Measurements from ENCODE around the gene DARS1. TPM values are rescaled to one million over a fixed set of nuclear protein-coding genes. Genes with fewer than 3 reads are reported as not detected.
"Not testable (repeated sequence)": the region's sequence is repeated elsewhere in the genome, so short reads cannot be mapped to it uniquely, and the experiment has no call there.

DARS1 gene
- total and polyA plus RNA-seq, 7 experiments from 2014 or later, result 45.3 to 140 (median 68.2) TPM

- H3K4me3 ChIP-seq (ENCODE audit: low read length); H3K4me1 ChIP-seq (ENCODE audit: control insufficient read depth in 2 of 2, insufficient read depth in 2 of 2, low read length in 2 of 2); H3K27ac ChIP-seq (ENCODE audit: low read depth, low read length); intact Hi-C loops (cut with micrococcal nuclease); H3K27me3 Mint-ChIP-seq; H3K27ac Mint-ChIP-seq; H3K36me3 ChIP-seq (ENCODE audit: control insufficient read depth in 2 of 3, insufficient read depth in 3 of 3, low read length in 3 of 3); H3K4me1 Mint-ChIP-seq; H3K4me3 Mint-ChIP-seq; H3K27me3 ChIP-seq (ENCODE audit: control insufficient read depth in 2 of 2, insufficient read depth in 2 of 2, low read length in 2 of 2); H3K36me3 Mint-ChIP-seq; ATAC-seq; DNase-seq; H3K9me3 ChIP-seq (ENCODE audit: control insufficient read depth in 2 of 3, low read length in 3 of 3); POLR2A ChIA-PET: not testable (repeated sequence)
- CTCF ChIA-PET, result interaction anchor here (0.7 kb wide), 1 partner anchor 469 kb away, joined by 3 read pairs; no protein-coding TSS in a partner anchor
- peaks cover 0 to 13% (median 0%) of the 10 kb centered on the region in 11 donors for H3K9me3 Mint-ChIP-seq
These were observed 96.8 kb downstream of the DARS1 start for GRCh38 chr2:135888587-135888986.

GRCh38 chr2:135885709-135886108 lies 99.7 kb downstream of the DARS1 start:
- CTCF ChIA-PET, result interaction anchor here (1.0 kb wide), 1 partner anchor 499 kb away, joined by 3 read pairs; no protein-coding TSS in a partner anchor
- POLR2A ChIA-PET, result no interaction called here
- intact Hi-C loops (cut with micrococcal nuclease), result no loop called here

GRCh38 chr2:135882415-135882814 lies 103.0 kb downstream of the DARS1 start:
- intact Hi-C loops (cut with micrococcal nuclease), result no loop called here
- H3K4me1 Mint-ChIP-seq, result peaks cover 0 to 9% (median 5%) of the 10 kb centered on the region in 7 donors
- CTCF ChIA-PET, result interaction anchor here (0.6 kb wide), 1 partner anchor 37 kb away, joined by 4 read pairs; no protein-coding TSS in a partner anchor

More at GRCh38 chr2:135885709-135886108, 99.7 kb downstream of the DARS1 start:
- Mint-ChIP-seq H3K27ac (no peak overlapping the region), H3K9me3 (peaks cover 0 to 13% (median 0%) of the 10 kb centered on the region in 11 donors), H3K4me1 (peaks cover 0 to 6% (median 0%) of the 10 kb centered on the region in 7 donors), H3K4me3 (no peak overlapping the region), H3K36me3 (peaks cover 0 to 4% (median 3%) of the 10 kb centered on the region in 5 donors), H3K27me3 (peaks cover 0 to 18% (median 0%) of the 10 kb centered on the region in 5 donors)
- no peaks in the 10 kb centered on the region for H3K9me3 ChIP-seq (ENCODE audit: control insufficient read depth in 2 of 3, low read length in 3 of 3)
- H3K27ac ChIP-seq (ENCODE audit: low read depth, low read length), result no peak overlapping the region
- no peak overlapping the region for H3K4me3 ChIP-seq (ENCODE audit: low read length)
- ATAC-seq (no peak), DNase-seq (no peak)
- no peaks in the 10 kb centered on the region for H3K36me3 ChIP-seq (ENCODE audit: control insufficient read depth in 2 of 3, insufficient read depth in 3 of 3, low read length in 3 of 3)
- no peaks in the 10 kb centered on the region for H3K27me3 ChIP-seq (ENCODE audit: control insufficient read depth in 2 of 2, insufficient read depth in 2 of 2, low read length in 2 of 2)
- no peaks in the 10 kb centered on the region for H3K4me1 ChIP-seq (ENCODE audit: control insufficient read depth in 2 of 2, insufficient read depth in 2 of 2, low read length in 2 of 2)

GRCh38 chr2:135876770-135877169 lies 108.7 kb downstream of the DARS1 start:
- Histone ChIP-seq H3K4me1 (ENCODE audit: control insufficient read depth in 2 of 2, insufficient read depth in 2 of 2, low read length in 2 of 2) (peaks cover 12 to 18% of the 10 kb centered on the region in 2 donors), H3K27ac (ENCODE audit: low read depth, low read length) (peak overlapping the region; percentile 84), H3K4me3 (ENCODE audit: low read length) (peak overlapping the region; percentile 83)
- H3K4me3 Mint-ChIP-seq, result peak overlapping the region; percentile 85 to 97 (median 92)
- peak overlapping the region; percentile 77 to 97 (median 91) for H3K27ac Mint-ChIP-seq
- peaks cover 23 to 44% (median 40%) of the 10 kb centered on the region in 7 donors for H3K4me1 Mint-ChIP-seq
- H3K9me3 ChIP-seq (ENCODE audit: control insufficient read depth in 2 of 3, low read length in 3 of 3); ATAC-seq; H3K27me3 Mint-ChIP-seq; DNase-seq; H3K36me3 ChIP-seq (ENCODE audit: control insufficient read depth in 2 of 3, insufficient read depth in 3 of 3, low read length in 3 of 3); CTCF ChIA-PET; H3K27me3 ChIP-seq (ENCODE audit: control insufficient read depth in 2 of 2, insufficient read depth in 2 of 2, low read length in 2 of 2); H3K9me3 Mint-ChIP-seq: not testable (repeated sequence)
- intact Hi-C loops (cut with micrococcal nuclease), result loop anchor here (1.0 to 10.0 kb wide), 18 partner anchors 36 to 1752 kb away; partner anchors contain the start of genes CCNT2 (in 2 of the 2), DARS1 (in 2 of the 2), RAB3GAP1 (in 2 of the 2) and UBXN4 (in 2 of the 2)
- POLR2A ChIA-PET, result interaction anchor here (0.5 to 1.0 kb wide), 4 partner anchors 16 to 506 kb away, joined by 3 to 5 read pairs (median 3); partner anchors contain the start of genes R3HDM1 and ZRANB3
- H3K36me3 Mint-ChIP-seq, result peaks cover 0 to 22% (median 0%) of the 10 kb centered on the region in 5 donors

More at GRCh38 chr2:135882415-135882814, 103.0 kb downstream of the DARS1 start:
- no peak overlapping the region for H3K27ac ChIP-seq (ENCODE audit: low read depth, low read length)
- no peaks in the 10 kb centered on the region for H3K9me3 Mint-ChIP-seq
- H3K4me1 ChIP-seq (ENCODE audit: control insufficient read depth in 2 of 2, insufficient read depth in 2 of 2, low read length in 2 of 2), result no peaks in the 10 kb centered on the region
- no peaks in the 10 kb centered on the region for H3K36me3 ChIP-seq (ENCODE audit: control insufficient read depth in 2 of 3, insufficient read depth in 3 of 3, low read length in 3 of 3)
- DNase-seq (no peak), ATAC-seq (no peak)
- H3K27me3 Mint-ChIP-seq, result peaks cover 0 to 19% (median 0%) of the 10 kb centered on the region in 5 donors
- H3K27ac Mint-ChIP-seq, result no peak overlapping the region
- no peaks in the 10 kb centered on the region for H3K36me3 Mint-ChIP-seq
- H3K9me3 ChIP-seq (ENCODE audit: control insufficient read depth in 2 of 3, low read length in 3 of 3), result no peaks in the 10 kb centered on the region
- H3K4me3 ChIP-seq (ENCODE audit: low read length), result no peak overlapping the region
- no peak overlapping the region for H3K4me3 Mint-ChIP-seq
- no peaks in the 10 kb centered on the region for H3K27me3 ChIP-seq (ENCODE audit: control insufficient read depth in 2 of 2, insufficient read depth in 2 of 2, low read length in 2 of 2)
- POLR2A ChIA-PET, result interaction anchor here (0.5 to 0.8 kb wide), 2 partner anchors 46 to 278 kb away, joined by 3 read pairs; no protein-coding TSS in a partner anchor

GRCh38 chr2:135876066-135876711 lies 109.2 kb downstream of the DARS1 start, which contains the start of gene MCM6:
TSS of gene MCM6 (minus strand) at chr2:135876443. CDS start at chr2:135876365, 78 bp downstream.
- H3K27me3 Mint-ChIP-seq, result peaks cover 0 to 5% (median 0%) of the 10 kb centered on the region in 5 donors
- CTCF ChIA-PET, result interaction anchor here (0.6 kb wide), 1 partner anchor 230 kb away, joined by 4 read pairs; no protein-coding TSS in a partner anchor

GRCh38 chr2:135875491-135876065 lies 109.8 kb downstream of the DARS1 start:
- H3K9me3 Mint-ChIP-seq, result peaks cover 0 to 2% (median 0%) of the 10 kb centered on the region in 11 donors
- POLR2A ChIA-PET, result interaction anchor here (0.6 to 1.0 kb wide), 5 partner anchors 9 to 345 kb away, joined by 3 to 5 read pairs (median 4); partner anchors contain the start of genes R3HDM1 and ZRANB3
- CTCF ChIA-PET, result interaction anchor here (0.6 kb wide), 1 partner anchor 230 kb away, joined by 4 read pairs; no protein-coding TSS in a partner anchor
- peak overlapping the region; percentile 85 to 97 (median 92) for H3K4me3 Mint-ChIP-seq
- Histone ChIP-seq H3K9me3 (ENCODE audit: control insufficient read depth in 2 of 3, low read length in 3 of 3) (no peaks in the 10 kb centered on the region), H3K4me1 (ENCODE audit: control insufficient read depth in 2 of 2, insufficient read depth in 2 of 2, low read length in 2 of 2) (peaks cover 12 to 18% of the 10 kb centered on the region in 2 donors), H3K36me3 (ENCODE audit: control insufficient read depth in 2 of 3, insufficient read depth in 3 of 3, low read length in 3 of 3) (peaks cover 0 to 13% (median 0%) of the 10 kb centered on the region in 3 experiments), H3K4me3 (ENCODE audit: low read length) (peak overlapping the region; percentile 83), H3K27ac (ENCODE audit: low read depth, low read length) (peak overlapping the region; percentile 84), H3K27me3 (ENCODE audit: control insufficient read depth in 2 of 2, insufficient read depth in 2 of 2, low read length in 2 of 2) (no peaks in the 10 kb centered on the region)
- H3K27ac Mint-ChIP-seq, result peak overlapping the region; percentile 81 to 97 (median 93)
- peaks cover 0 to 27% (median 6%) of the 10 kb centered on the region in 5 donors for H3K36me3 Mint-ChIP-seq
- intact Hi-C loops (cut with micrococcal nuclease), result loop anchor here (1.0 to 10.0 kb wide), 18 partner anchors 37 to 1751 kb away; partner anchors contain the start of genes CCNT2 (in 2 of the 2), DARS1 (in 2 of the 2), RAB3GAP1 (in 2 of the 2) and UBXN4 (in 2 of the 2)
- H3K27me3 Mint-ChIP-seq, result peaks cover 0 to 3% (median 0%) of the 10 kb centered on the region in 5 donors
- H3K4me1 Mint-ChIP-seq, result peaks cover 23 to 47% (median 41%) of the 10 kb centered on the region in 7 donors
- ATAC-seq (peak; percentile 83), DNase-seq (peak; percentile 51 to 81 (median 76))

More at GRCh38 chr2:135876066-135876711, 109.2 kb downstream of the DARS1 start, which contains the start of gene MCM6:
- ATAC-seq (peak; percentile 96), DNase-seq (peak; percentile 91 to 99 (median 97))
- peaks cover 0 to 7% (median 0%) of the 10 kb centered on the region in 3 experiments for H3K36me3 ChIP-seq (ENCODE audit: control insufficient read depth in 2 of 3, insufficient read depth in 3 of 3, low read length in 3 of 3)
- H3K9me3 Mint-ChIP-seq, result peaks cover 0 to 2% (median 0%) of the 10 kb centered on the region in 11 donors
- intact Hi-C loops (cut with micrococcal nuclease), result loop anchor here (1.0 to 10.0 kb wide), 18 partner anchors 36 to 1751 kb away; partner anchors contain the start of genes CCNT2 (in 2 of the 2), DARS1 (in 2 of the 2), RAB3GAP1 (in 2 of the 2) and UBXN4 (in 2 of the 2)
- peaks cover 0 to 23% (median 2%) of the 10 kb centered on the region in 5 donors for H3K36me3 Mint-ChIP-seq
- H3K9me3 ChIP-seq (ENCODE audit: control insufficient read depth in 2 of 3, low read length in 3 of 3), result no peaks in the 10 kb centered on the region
- POLR2A ChIA-PET, result interaction anchor here (0.5 to 1.0 kb wide), 7 partner anchors 9 to 506 kb away, joined by 3 to 5 read pairs (median 4); partner anchors contain the start of genes R3HDM1 and ZRANB3
- peak within 1 kb of the TSS; percentile 84 to 97 (median 95) for H3K27ac Mint-ChIP-seq
- H3K4me1 ChIP-seq (ENCODE audit: control insufficient read depth in 2 of 2, insufficient read depth in 2 of 2, low read length in 2 of 2), result peaks cover 12 to 18% of the 10 kb centered on the region in 2 donors
- H3K27ac ChIP-seq (ENCODE audit: low read depth, low read length), result peak within 1 kb of the TSS; percentile 84
- H3K4me3 Mint-ChIP-seq, result peak within 1 kb of the TSS; percentile 85 to 97 (median 93)
- H3K27me3 ChIP-seq (ENCODE audit: control insufficient read depth in 2 of 2, insufficient read depth in 2 of 2, low read length in 2 of 2), result no peaks in the 10 kb centered on the region
- H3K4me3 ChIP-seq (ENCODE audit: low read length), result peak within 1 kb of the TSS; percentile 83
- peaks cover 23 to 44% (median 41%) of the 10 kb centered on the region in 7 donors for H3K4me1 Mint-ChIP-seq
